ENCODE measurements around the gene ERFL.

- TF ChIP-seq, protein P1, sequence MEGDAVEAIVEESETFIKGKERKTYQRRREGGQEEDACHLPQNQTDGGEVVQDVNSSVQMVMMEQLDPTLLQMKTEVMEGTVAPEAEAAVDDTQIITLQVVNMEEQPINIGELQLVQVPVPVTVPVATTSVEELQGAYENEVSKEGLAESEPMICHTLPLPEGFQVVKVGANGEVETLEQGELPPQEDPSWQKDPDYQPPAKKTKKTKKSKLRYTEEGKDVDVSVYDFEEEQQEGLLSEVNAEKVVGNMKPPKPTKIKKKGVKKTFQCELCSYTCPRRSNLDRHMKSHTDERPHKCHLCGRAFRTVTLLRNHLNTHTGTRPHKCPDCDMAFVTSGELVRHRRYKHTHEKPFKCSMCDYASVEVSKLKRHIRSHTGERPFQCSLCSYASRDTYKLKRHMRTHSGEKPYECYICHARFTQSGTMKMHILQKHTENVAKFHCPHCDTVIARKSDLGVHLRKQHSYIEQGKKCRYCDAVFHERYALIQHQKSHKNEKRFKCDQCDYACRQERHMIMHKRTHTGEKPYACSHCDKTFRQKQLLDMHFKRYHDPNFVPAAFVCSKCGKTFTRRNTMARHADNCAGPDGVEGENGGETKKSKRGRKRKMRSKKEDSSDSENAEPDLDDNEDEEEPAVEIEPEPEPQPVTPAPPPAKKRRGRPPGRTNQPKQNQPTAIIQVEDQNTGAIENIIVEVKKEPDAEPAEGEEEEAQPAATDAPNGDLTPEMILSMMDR (IDR thresholded peaks at IDR 0.05; ENCODE audit: low read depth, low read length): no peak
- TF ChIP-seq EZH2phosphoT487 (IDR thresholded peaks at IDR 0.05; ENCODE audit: low read depth): no peak
Measured at GRCh38 chr19:41879080-41879479, 49.2 kb downstream of the ERFL start.

Measured in OCI-LY3 (cell line).